Effector CD8-positive, alpha-beta T cell (primary cell): ENCODE results near the gene AGPS.
"Not testable (repeated sequence)": the region's sequence is repeated elsewhere in the genome, so short reads cannot be mapped to it uniquely, and the experiment has no call there.

Source experiments
- DNase-seq: peaks from one replicate; lab custom pipeline; 2025; lab: John Stamatoyannopoulos, UW
- total RNA-seq, 4 experiments: gene quantifications; one replicate each; lab custom pipeline; 2026; lab: John Stamatoyannopoulos, UW

AGPS gene
- 59.4 to 95.7 (median 80.6) reads per million in 4 experiments for total RNA-seq

DNA sequence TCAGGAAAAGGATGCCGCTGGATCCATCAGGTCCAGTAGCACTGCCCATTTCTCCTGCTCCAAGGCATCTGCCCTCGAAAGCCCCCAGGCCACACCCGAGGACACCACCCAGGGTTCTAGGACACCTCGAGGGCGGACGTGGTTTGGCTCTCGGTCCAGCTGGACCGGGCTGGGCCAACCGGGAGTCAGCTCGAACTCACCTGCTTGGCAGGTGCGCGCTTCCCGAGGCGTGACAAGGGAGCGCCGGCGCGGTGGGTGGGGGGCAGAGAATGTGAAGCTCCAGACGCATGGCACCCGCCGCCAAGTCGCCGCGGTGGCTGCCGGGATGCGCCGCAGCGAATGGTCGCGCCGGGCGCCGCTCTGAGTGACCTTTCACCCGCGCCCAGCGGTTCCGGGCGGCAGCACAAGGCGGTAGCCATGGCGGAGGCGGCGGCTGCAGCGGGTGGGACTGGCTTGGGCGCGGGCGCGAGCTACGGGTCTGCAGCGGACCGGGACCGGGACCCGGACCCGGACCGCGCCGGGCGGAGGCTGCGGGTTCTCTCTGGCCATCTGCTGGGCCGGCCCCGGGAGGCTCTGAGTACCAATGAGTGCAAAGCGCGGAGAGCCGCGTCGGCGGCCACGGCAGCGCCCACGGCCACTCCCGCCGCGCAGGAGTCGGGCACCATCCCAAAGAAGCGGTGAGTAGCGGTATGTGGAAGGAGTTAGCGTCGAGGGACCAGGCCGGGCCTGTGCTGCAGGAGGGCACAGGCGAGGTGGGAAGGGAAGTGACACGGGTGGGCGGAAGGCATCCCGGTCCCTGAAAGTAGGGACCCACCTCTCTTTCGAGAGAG is at the start of gene AGPS:
TSS of gene AGPS (plus strand) at position 401 of the 830 bp plus-strand sequence. CDS start at position 418, 17 bp downstream.
- DNase-seq: peak; percentile 45

DNA sequence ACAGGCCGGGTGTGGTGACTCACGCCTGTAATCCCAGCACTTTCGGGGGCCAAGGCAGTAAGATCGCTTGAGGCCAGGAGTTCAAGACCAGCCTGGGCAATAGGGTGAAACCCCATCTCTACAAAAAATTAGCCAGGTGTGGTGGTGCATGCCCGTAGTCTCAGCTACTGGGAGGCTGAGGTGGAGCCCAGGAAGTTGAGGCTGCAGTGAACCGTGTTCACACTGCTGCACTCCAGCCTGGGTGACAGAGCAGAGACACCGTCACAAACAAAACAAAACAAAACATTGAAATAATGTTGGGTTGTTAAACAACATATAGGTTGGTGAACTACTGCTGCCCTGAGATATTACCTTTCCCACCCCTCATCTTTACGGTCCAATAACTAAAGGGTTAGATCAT is 48.8 kb upstream of the AGPS start:
- DNase-seq: no peak

DNA sequence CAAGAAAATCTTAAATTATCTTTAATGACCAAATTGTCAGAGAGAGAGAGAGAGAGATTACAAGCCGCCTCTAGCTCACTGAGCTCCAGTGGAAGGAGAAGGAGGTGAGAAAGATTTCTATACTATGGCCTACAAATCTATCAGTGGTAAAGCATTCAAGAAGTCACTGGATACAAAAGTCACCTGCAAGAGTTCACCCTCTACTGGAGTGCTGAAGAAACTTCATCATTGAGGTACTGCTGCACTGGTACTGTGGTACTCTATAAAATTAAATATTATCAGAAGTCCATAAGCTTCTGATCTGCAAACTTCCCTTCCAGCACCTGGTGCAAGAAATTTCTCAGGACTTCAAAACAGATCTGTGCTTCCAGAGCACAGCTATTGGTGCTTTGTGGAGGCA is 48.3 kb upstream of the AGPS start:
- DNase-seq: no peak

DNA sequence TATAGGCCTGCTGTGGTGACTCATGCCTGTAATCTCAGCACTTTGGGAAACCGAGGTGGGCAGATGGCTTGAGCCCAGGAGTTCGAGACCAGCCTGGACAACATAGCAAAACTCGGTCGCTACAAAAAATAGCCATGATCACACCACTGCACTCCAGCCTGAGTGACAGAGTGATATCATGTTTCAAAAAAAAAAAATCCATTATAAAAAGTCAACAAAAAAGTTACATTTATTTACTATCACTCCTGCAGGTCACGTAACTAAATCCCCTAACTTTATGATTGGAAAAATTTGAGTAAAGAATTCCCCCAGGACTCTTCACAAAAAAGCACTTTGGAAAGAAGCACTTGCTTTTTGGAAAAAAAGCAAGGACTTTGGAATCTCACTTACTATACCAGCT is 46.4 kb upstream of the AGPS start:
- DNase-seq: no peak

DNA sequence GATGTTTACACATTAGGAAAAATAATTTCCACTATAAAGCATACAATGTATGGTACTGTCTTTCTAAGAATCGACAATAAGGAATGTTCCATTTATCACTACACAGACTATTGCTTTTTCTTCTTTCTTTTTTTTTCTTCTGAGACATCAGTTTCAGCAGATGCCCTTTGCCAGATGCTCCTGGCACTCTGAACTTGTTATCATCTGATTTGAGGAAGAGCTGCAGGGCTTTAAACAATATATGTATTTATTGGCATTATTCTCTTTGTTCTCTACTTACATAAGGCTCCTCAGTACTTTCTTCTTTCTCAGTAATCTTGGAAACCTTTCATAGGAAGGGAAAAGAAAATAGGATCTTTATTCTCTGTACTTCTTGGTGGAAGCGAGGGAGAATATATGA is 45.0 kb upstream of the AGPS start:
- no peak for DNase-seq

DNA sequence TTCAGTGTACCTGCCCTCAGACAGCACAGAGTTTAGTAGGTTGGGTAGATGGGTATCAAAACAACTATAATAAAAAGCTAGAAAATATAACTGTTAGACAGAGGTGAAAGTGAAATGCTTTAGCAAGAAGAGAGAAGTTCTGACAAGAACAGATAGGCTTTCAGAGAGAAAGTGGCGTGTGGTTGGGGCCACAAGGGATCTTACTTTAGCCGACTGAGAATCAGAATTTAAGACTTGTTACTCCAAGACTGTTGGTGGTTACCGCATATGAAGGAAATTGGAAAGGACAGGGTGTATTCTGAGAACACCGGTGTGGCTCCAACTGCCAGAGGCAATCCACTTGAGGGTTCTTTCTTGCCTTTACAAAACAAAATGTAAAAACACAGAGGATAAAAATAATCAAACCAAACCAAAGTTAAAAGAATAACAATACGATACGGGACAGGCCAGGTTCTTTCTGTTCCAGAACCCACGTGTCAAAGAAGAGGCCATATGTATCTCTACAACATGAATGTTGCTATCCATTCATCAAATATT is 44.4 kb upstream of the AGPS start:
- DNase-seq: no peak

DNA sequence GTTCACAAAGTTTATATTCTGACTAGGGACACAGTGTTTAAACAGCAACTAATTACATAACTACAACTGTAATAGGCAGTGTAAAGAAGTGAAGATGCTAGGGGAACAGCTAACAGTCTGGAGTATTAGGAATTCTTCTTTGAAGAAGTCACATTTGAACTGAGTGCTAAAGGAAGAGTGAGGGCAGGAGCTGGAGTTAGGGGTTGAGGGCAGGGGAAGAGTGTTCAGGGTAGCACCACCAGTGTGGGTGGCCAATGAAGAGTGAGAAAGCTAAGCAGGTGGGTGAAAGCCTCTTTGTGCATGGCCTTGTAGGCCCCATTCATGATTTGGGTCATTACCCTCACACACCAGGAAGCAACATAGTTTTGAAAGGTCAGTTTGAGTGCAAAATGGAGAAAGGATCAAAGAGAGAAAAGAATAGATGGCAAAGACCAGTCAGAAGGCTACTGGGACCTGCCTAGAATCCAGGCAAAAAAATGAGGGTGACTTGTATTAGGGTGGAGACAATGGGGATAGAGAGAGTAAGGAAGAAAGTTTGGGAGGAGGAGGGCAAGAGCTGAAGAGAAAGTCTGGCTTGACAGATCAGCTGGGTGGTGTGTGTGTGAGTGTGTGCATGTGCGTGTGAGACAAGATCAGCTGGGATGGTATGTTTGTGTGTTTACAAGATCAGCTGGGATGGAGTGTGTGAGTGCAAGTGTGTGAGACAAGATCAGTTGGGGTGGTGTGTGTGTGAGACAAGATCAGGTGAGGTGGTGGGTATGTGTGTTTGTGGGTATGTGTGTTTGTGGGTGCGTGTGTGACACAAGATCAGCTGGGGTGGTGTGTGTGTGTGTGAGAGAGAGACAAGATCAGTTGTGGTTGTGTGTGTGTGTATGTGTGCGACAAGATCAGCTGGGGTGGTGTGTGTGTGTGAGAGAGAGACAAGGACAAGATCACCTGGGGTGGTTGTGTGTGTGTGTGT is 43.6 kb upstream of the AGPS start:
- no peak for DNase-seq

DNA sequence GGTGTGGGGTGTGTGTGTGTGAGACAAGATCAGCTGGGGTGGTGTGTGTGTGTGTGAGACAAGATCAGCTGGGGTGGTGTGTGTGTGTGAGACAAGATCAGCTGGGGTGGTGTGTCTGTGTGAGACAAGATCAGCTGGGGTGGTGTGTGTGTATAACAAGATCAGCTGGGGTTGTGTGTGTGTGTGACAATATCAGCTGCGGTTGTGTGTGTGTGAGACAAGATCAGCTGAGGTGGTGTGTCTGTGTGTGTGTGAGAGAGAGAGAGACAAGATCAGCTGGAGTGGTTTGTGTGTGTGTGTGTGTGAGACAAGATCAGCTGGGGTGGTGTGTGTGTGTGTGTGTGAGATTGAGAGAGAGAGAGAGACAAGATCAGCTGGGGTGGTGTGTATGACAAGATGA is 41.9 kb upstream of the AGPS start:
- not testable (repeated sequence) for DNase-seq

DNA sequence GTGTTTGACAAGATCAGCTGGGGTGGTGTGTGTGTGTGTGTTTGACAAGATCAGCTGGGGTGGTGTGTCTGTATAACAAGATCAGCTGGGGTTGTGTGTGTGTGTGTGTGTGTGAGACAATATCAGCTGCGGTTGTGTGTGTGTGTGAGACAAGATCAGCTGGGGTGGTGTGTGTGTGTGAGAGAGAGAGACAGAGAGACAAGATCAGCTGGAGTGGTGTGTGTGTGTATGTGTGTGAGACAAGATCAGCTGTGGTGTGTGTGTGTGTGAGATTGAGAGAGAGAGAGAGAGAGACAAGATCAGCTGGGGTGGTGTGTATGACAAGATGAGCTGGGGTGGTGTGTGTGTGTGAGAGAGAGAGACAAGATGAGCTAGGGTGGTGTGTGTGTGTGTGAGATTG is 41.5 kb upstream of the AGPS start:
- not testable (repeated sequence) for DNase-seq

DNA sequence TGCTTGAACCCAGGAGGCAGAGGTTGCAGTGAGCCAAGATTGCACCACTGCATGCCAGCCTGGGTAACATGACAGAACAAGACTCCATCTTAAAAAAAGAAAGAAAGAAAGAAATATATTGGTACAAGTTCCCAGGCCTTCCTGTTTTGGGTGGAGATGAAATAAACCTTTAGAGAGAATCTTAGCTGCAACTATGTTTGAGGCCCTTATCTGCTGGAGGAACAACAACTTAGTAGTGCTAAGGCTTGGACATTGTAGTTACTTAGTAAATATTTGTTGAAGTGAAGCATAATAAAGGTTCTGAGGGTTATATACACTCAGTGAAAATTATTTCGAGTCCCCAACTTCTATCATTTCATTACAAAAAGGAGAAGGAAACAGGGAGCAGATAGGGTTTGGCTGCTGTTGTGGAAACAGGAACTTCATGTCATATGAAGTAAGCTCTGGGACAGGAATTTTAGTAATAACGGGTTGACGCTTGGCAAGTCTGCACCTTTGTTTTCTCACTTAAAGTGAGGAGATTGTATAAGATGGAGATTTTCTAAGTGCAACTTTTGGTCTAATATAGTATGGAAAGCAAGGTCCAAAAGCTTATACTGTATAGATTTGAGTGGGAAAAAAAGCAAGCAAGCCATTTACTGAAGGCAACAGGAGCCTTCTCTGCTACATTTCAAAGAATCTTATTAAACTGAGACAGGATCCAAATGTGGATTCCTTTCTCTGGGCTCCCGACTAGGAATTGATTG is 40.0 kb upstream of the AGPS start:
- no peak for DNase-seq

DNA sequence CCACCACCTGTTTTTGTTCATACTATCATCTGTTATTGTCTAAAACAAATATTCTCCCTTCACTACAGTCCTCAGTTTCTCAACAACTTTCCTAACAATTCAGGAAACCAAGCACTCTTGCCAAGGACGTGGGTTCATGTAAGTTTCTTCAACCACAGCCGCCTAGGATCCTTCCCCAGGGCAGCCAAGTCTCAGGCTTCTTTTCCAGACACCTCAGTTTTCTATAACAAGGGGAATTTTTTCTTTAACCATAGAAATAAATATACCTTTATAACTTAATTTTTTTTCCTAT is 39.4 kb upstream of the AGPS start:
- DNase-seq: no peak

DNA sequence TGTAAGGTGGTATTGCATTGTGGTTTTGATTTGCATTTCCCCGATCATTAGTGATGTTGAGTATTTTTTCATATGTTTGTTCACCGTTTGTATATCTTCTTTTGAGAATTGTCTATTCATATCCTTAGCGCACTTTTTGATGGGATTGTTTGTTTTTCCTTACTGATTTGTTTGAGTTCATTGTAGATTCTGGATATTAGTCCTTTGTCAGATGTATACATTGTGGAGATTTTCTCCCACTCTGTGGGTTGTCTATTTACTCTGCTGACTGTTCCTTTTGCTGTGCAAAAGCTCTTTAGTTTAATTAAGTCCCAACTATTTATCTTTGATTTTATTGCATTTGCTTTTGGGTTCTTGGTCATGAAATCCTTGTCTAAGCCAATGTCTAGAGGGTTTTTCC is 38.0 kb upstream of the AGPS start:
- not testable (repeated sequence) for DNase-seq

DNA sequence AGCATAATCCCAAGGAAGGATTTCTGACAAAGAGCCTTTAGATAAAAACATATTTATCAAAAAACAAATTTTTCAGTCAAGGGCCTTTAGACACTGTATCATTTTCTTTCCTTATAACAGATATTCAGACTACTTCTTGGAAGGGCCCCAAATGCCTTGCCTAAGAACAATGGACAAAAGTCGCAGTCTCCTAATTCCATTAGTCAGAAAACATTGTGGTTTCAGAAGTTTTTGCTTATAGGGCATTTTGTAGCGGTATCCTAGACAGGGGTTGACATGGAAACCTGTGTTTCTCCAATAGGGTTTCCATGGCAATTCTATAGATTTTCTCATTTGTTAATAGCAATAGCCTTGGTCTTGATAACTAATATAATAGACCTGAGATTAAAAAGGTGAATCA is 36.7 kb upstream of the AGPS start:
- DNase-seq: no peak

DNA sequence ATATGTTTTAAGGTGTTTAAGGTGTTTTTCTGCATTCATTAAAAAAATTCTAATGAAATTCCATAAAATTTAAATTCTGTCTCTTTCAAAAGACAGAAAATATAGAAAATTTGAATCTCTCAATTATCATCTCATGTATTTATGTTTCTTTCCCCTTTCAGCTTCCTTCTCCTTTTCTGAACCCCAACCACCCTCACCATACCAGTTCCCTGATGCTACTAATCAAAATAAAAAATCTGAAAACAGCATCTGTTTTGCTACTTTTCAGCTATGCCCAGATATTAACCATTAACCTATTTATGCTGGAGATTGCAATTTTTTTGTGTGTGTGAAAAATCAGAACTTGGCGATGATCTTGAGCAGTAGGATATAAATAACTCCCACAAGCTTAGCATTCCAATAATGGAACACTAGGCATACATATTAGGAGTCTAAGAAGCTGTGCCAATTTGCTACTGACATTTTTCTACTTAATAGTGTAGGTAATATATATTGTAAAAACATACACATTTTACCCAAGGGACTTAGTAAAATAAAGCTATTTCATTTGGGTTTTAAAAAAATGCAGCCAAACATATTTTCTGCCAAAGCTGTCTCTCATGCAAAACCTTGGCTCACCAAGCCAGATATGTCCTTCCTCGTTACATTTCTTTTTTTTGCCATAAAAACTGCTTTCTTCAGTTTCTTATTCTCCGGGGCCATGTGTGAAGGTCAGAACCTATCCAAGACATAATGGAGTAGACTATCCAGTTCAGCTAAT is 32.6 kb upstream of the AGPS start:
- no peak for DNase-seq

DNA sequence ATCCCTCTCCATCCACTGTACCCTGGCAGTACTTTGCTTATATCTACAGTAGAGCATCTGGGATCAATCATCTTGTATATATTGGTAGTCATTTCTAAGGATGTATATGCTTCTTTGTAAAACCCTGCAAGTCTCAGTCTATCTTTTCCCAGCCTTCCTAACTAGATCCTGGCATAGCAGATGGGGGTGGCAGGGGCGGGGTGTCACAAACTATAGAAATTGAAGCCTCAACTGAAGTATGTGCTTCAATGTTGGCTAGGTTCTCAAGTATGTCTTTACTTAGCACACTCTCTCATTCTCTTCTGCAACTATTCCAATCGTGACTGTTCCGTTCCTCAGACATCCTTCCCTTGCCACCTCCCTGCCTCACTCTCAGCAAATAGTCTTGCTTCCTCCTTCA is 30.1 kb upstream of the AGPS start:
- no peak for DNase-seq

DNA sequence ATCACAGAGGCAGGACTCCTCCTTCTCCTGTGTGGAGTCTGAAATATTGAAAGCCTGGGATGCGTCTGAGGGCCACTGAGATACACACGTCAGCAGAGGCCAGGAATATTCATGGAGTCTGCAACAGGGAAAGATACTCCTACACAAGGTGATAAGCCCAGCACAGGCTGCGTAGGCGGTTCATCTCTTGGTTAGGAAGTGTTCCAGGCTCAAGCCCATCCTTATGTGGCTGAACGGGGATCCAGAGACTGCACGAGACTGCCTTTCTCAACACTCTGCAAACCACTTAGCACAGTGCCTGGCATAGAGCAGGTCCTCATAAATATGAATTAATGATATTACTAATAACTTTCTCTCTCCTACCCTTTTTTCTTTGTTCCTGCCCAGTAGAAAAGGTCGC is 29.2 kb upstream of the AGPS start:
- DNase-seq: no peak

DNA sequence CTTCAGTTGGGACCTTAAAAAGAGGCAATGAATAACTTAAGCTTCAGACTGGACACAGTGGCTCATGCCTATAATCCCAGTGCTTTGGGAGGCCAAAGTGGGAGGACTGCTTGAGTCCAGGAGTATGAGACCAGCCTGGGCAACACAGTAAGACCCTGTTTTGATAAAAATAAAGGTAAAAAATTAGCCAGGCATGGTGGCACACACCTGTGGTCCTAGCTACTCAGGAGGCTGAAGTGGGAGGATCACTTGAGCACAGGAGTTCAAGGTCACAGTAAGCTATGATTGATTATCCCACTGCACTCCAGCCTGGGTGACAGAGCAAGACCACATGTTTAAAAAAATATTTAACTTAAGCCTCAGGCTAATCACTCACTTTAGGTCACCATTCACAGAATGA is 26.8 kb upstream of the AGPS start:
- DNase-seq: not testable (repeated sequence)

DNA sequence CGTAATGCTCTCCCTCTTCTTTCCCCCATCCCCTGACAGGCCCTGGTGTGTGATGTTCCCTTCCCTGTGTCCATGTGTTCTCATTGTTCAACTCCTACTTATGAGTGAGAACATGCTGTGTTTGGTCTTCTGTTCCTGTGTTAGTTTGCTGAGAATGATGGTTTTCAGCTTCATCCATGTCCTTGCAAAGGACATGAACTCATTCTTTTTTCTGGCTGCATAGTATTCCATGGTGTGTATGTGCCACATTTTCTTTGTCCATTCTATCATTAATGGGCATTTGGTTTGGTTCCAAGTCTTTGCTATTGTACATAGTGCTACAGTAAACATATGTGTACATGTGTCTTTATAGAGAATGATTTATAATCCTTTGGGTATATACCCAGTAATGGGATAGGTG is 24.6 kb upstream of the AGPS start:
- DNase-seq: not testable (repeated sequence)

DNA sequence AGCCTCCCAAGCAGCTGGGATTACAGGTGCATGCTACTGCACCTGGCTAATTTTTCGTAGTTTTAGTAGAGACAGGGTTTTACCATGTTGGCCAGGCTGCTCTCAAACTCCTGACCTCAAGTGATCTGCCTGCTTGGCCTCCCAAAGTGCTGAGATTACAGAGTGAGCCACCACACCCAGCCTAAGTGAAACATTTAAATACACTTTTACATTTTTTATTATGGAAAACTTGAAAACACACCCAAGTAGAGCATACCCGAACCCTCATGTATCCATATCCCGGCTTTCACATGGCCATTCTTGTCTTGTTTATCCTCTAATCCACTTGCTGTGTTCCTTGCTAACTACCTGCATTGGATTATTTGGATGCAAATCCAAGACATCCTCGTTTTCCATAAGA is 13.2 kb upstream of the AGPS start:
- no peak for DNase-seq

DNA sequence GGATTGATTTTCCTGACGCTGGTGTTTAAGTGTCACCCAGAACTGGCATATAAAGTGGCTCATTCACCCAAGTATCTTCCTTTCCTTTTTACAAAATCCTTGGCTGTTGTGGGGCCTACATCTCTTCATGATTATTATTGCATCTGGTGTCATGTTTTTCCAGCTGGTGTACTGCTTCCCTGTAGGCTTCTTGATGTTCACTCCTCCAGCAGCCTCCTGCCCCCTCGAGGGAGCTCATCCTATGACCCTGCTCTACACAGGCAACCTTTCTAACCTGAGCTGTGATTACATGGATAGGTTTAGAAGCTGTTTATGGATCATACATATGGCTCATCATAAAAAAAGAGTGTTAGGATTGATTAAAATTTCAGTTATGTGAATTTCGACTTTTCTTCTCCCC is 12.4 kb upstream of the AGPS start:
- no peak for DNase-seq

DNA sequence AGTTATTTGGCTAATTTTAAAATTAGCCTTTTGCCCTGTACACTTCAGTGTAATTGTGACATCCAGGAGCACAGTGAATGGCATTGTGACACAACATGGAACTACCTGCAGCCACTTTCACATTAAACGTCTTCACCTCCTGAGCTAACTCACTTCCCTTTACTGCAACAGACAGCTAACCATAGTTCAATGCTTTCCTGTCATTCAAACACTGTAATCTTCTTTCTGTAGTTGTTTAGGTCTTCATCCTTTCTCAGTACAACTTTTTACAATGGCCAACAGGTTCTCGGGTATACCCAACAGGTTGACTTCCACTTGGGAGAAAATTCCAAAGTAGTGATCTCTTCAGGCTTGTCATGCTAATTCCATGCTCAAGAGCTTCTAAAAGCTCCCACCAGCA is 8.6 kb upstream of the AGPS start:
- no peak for DNase-seq
